ENCODE measurements around the gene PFKFB3.

DNA sequence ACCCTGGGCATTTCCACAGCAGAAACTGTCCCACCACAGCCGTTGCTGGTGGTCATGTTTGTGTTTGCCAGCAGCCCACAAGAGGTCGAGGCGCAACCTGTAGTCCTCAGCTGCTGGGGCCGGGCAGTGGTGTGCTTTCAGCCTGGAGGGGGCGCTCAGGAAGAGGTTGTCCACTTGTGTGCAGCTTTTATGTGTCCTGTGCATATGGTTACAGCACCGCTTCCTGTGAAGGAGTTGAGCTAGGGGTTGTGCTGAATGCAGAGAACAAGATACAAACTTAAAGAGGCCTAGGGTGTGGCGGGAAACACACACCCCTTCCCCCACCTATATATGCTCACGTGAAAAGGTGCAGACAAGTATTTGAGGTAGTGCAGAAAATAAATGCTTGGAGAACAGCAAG is 29.5 kb upstream of the PFKFB3 start:
- TF ChIP-seq, protein P1, sequence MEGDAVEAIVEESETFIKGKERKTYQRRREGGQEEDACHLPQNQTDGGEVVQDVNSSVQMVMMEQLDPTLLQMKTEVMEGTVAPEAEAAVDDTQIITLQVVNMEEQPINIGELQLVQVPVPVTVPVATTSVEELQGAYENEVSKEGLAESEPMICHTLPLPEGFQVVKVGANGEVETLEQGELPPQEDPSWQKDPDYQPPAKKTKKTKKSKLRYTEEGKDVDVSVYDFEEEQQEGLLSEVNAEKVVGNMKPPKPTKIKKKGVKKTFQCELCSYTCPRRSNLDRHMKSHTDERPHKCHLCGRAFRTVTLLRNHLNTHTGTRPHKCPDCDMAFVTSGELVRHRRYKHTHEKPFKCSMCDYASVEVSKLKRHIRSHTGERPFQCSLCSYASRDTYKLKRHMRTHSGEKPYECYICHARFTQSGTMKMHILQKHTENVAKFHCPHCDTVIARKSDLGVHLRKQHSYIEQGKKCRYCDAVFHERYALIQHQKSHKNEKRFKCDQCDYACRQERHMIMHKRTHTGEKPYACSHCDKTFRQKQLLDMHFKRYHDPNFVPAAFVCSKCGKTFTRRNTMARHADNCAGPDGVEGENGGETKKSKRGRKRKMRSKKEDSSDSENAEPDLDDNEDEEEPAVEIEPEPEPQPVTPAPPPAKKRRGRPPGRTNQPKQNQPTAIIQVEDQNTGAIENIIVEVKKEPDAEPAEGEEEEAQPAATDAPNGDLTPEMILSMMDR (IDR thresholded peaks at IDR 0.05; ENCODE audit: poor library complexity): no peak
- TF ChIP-seq EZH2 (IDR thresholded peaks at IDR 0.05; ENCODE audit: borderline replicate concordance): no peak
